HK-2 (cell line): Measurements from ENCODE around the gene TSHZ3.

ENCODE experiments used
- DNase-seq: peaks from one replicate; pipeline ENCODE4 v3.0.0-alpha.2; 2018; ENCODE audit not compliant: unreplicated experiment

Gene TSHZ3

DNA sequence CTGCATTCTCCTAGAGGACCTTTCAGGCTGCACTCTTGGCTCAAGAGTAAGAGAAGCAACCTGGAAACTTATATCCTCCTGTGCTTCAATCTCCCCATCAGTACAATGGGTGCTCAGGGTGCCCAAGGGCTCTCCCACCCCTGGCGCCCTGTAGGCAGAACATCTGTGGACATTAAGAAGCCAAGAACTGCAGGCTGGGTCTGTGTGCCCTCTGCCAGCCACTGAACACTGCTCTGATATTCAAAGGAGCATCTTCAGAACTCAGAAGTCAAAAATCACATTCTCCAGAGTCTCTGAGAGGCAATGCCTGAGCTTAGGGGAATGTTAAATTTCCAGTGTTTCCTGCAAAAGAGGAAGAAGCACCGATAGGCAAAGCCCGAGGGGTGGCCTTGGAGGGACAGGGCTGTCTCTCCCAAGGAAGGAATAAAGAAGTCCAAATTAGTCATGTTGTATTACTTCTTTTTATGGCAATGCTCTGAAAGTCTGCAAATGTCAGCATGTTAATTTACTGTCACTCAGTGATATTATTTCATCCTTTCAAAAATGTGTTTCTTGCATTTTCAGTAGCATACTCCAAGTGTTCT lies 88.1 kb downstream of the TSHZ3 start:
- DNase-seq = no peak

DNA sequence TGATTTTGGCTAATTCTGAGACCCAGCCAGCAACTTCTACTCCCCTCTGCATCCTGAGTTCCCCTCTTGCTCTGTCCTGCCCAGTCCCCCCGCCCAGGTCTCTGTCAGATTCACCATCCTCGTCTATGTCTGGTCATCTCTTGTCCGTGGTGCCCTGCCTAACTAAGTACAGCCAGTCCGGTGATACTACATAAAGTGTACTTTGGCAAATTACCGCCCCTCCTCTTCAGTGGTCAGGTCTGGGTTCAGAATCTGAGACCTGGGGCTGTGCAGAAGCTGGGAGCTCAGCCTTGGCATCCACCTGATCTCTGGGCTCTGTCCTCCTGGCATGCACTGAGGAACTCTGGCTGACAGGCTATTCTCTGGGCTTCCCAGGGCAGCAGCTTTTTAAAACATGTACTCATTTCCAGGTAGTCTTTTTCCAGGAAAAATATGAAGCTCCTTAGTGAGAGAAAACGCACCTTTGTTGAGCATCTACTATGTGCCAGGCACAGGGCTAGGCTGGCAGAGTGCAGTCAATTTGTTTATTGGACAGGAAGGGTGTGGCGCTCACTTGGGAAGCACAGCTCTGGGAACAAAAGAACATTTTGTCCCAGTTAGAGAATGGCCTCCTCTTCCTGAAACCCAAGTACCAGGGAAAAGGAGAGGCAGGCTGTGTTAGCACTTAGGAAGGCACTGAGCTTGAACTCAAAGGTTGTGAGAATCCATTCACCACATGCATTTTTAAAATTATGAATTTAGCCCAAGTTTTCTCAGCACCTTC lies 88.9 kb downstream of the TSHZ3 start:
- no peak for DNase-seq

- no peak for DNase-seq
Measured at GRCh38 chr19:31258211-31259052, 90.8 kb downstream of the TSHZ3 start.

DNA sequence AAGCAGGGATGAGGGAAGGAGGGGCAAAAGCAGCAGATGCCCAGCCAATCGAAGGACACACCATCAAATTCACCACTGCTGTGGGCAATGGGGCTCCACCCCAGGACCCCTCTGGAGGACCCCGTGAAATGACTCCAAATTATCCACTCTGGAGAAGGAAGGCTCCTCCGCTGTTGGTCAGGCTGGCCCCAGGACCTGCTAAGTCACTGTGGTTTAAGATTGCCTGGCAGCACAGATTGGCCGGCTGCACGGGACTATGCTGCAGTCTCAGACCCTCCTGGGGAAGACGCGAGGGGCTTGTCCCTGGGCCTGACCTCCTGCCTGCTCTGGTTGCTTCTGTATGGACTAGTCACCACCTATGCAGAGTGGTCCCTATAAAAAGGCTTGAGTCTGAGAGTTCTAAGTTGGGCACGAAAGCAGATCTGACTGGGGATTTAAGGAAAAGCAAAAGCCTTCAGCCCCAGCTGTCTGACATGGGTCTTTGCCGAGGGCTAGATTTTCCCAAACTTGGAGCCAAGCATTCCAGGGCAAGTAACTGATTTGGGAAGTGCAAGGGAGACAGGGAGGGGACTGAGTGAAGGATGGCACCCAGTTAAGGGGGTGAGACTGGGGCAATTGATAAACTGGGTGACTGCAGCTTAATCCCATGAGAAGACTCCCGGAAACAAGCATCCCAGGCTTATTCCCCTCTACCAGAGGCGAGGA lies 91.7 kb downstream of the TSHZ3 start:
- DNase-seq = no peak

DNA sequence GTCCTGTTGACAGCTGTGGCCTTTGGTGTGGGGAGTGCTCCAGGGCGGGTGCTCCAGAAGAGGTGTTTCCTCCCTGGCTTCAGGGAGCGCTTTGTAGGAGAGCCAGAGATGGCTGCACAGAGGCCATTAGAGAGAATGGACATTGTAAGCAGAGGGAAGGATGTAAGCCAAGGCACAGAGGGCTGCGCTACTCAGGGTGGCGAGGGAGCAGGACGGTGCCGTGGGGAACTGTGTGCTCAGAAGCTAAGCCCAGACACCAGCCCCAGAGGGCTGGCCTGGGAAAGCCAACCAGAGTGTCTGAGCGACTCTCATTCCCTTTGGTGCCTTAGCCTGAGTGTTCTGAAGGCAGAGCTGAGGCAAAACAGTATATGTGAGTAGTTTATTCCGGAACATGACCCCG lies 92.2 kb downstream of the TSHZ3 start:
- DNase-seq = no peak

- DNase-seq = no peak
Measured at GRCh38 chr19:31256593-31256960, 92.7 kb downstream of the TSHZ3 start.

- no peak for DNase-seq
Measured at GRCh38 chr19:31255831-31256592, 93.2 kb downstream of the TSHZ3 start.

DNA sequence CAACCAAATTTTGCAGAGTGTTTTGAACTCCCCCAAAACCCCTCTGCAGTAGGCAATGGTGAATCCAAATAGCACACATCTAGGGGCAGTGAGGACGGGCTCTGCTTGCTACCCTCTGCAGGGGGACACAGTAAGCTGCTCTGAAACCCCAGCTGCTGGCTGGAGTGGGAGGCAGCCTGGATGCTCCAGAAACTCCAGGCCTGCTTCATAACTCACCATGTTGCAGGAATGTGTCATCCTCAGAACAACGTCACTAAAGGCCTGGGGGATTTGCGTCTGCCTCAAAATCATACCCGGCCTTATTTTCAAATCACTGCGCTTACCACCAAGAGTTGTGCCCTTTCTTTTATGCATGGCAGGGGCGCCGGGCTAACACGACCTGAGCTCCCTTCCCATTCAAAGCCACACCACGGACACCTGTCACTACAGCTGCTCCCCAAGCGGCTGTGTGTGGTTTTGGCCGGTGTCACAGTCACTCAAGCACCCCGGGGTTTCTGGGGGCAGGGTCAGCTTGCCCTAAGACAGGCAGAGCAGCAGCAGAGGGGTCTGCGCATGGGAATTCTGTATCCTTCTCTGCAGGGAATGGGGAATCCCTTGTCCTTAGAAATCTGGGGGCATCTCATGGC lies 93.9 kb downstream of the TSHZ3 start:
- no peak for DNase-seq

DNA sequence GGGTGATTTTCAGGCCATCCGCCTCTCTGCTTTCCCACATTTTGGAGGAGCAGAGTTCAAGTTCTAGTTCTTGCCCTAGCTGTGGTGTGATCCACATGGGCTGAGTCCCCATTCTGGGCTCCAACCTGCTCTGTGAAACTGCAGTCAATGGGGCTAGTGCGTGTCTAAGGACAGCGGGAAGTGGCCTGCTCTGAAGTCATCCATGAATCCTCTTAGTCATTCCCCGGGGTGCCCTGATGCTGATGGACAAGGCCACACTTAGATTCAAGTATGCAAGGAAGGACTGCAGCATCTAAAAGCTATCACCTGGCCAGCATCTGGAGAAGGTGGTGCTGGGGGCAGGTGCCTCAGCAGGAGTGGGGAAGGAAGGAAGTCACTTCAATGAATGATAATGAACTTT lies 94.6 kb downstream of the TSHZ3 start:
- DNase-seq = no peak

- DNase-seq = no peak
Measured at GRCh38 chr19:31254180-31254551, 95.1 kb downstream of the TSHZ3 start.

GRCh38 chr19:31253526-31254179 lies 95.6 kb downstream of the TSHZ3 start:
- DNase-seq = no peak

DNA sequence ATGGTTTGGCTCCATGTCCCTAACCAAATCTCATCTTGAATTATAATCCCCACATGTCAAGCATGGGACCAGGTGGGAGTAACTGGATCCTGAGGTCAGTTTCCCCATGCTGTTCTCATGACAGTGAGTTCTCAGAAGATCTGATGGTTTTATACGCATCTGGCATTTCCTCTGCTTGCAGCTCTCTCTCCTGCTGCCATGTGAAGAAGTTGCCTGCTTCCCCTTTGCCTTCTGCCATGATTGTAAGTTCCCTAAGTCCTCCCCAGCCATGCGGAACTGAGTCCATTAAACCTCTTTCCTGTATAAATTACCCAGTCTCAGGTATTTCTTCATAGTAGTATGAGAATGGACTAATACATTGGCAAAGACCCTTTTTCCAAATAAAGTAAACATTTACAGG lies 96.8 kb downstream of the TSHZ3 start:
- no peak for DNase-seq

DNA sequence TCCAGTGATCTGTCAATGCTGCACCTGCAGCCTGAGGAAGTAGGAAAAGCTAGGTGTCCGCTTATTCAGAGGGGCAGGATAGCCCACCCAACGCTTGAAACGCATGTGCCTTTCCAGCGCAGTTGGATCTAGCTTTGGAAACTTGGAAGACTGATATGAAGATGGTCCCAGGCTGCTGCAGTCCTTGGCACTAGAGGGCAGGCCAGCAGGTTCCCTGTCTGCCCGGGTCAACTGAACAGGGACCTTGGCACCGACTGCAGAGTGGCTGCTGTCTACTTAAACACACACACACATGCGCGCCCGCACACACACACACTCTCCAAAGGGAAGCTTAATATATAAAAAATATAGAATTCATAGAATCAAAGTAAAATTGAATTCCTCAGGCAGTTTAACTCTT lies 100.0 kb downstream of the TSHZ3 start:
- DNase-seq = no peak

GRCh38 chr19:31235806-31236205 lies 113.4 kb downstream of the TSHZ3 start:
- DNase-seq = no peak

DNA sequence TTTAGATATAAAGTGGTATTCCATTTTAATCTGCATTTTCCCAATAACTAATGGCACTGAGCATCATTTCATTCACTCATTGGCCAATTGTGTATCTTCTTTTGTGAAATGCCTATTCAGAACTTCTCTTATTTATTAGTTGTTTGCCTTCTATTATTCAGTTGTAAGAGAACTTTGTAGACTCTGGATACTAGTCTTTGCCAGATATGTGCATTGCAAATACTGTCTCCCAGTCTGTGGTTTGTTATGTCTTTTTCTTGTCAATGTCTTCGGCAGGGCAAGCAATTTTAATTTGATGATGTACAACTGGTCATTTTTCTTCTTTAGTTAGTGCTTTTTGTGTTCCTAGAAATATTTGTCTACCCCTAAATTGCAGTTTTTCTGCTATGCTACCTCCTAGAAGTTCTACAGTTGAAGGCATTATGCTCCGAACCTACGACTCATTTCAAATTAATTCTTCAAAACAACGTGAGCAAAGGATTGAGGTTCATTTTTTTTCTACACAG lies 115.9 kb downstream of the TSHZ3 start:
- DNase-seq = no peak

- DNase-seq = no peak
Measured at GRCh38 chr19:31232871-31233270, 116.4 kb downstream of the TSHZ3 start.

GRCh38 chr19:31232180-31232579 lies 117.1 kb downstream of the TSHZ3 start:
- DNase-seq = no peak

- no peak for DNase-seq
Measured at GRCh38 chr19:31231237-31231636, 118.0 kb downstream of the TSHZ3 start.

DNA sequence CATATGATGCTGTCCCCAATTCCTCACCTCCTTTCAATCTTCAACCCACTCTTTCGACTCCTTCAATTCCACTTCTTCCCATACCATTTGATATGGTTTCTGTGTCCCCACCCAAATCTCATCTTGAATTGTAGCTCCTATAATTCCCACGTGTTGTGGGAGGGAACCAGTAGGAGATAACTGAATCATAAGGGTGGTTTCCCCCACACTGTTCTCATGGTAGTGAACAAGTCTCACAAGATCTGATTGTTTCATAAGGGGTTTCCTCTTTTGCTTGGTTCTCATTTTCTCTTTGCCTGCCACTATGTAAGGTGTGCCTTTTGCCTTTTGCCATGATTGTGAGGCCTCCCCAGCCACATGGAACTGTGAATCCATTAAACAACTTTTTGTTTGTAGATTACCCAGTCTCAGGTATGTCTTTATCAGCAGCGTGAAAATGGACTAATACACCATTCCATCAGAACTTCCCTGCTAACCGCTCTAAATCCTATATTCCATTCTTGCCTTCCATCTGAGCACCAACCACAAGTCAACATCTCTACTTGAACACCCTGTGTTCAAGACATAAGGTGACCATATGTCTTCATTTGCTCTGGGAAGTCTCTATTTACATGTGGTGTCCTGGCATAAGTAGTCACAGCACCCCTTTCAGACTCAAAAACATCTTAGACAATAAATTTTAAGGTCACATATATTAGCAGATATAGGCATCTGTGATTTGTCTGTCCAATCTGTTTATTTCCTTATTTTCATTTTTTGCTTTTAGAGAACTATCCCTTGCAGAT lies 122.9 kb downstream of the TSHZ3 start:
- no peak for DNase-seq
